NT2/D1 (cell line): Measurements from ENCODE around the gene HAPSTR1.

Source experiments
- DNase-seq: peaks from one replicate; pipeline ENCODE4 v3.0.0-alpha.2; 2011; ENCODE audit warnings: low read depth, low spot score
- H3K27me3 ChIP-seq: 2 replicates; pipeline ENCODE4 v1.6.0; 2011; ENCODE audit warnings: mild to moderate bottlenecking; ENCODE audit not compliant: insufficient read length, insufficient read depth
- H3K36me3 ChIP-seq: 2 replicates; pipeline ENCODE4 v1.6.1; 2011; ENCODE audit warnings: mild to moderate bottlenecking, low read length, mixed read lengths; ENCODE audit not compliant: insufficient read depth, insufficient read length
- H3K4me1 ChIP-seq: 2 replicates; pipeline ENCODE4 v1.5.1; 2011; ENCODE audit not compliant: insufficient read depth, insufficient read length
- H3K4me3 ChIP-seq: 2 replicates; pipeline ENCODE4 v1.5.1; 2011; ENCODE audit warnings: low read depth; ENCODE audit not compliant: insufficient read length
- H3K9ac ChIP-seq: 2 replicates; pipeline ENCODE4 v1.6.0; 2011; ENCODE audit warnings: low read depth; ENCODE audit not compliant: insufficient read length
- H3K9me3 ChIP-seq: 2 replicates; pipeline ENCODE4 v1.5.1; 2011; ENCODE audit warnings: mild to moderate bottlenecking, low read length; ENCODE audit not compliant: insufficient read depth
- SUZ12 ChIP-seq: IDR thresholded peaks from 2 replicates; pipeline ENCODE4 v1.6.1; 2011; ENCODE audit not compliant: insufficient read length, insufficient read depth; ENCODE audit errors: extremely low read depth
- YY1 ChIP-seq: IDR thresholded peaks from 2 replicates; pipeline ENCODE4 v1.6.1; 2011; ENCODE audit not compliant: insufficient read length, insufficient read depth
- ZNF274 ChIP-seq: IDR thresholded peaks from 2 replicates; pipeline ENCODE4 v1.6.1; 2011; ENCODE audit warnings: mild to moderate bottlenecking, low read depth, low read length

HAPSTR1 gene

DNA sequence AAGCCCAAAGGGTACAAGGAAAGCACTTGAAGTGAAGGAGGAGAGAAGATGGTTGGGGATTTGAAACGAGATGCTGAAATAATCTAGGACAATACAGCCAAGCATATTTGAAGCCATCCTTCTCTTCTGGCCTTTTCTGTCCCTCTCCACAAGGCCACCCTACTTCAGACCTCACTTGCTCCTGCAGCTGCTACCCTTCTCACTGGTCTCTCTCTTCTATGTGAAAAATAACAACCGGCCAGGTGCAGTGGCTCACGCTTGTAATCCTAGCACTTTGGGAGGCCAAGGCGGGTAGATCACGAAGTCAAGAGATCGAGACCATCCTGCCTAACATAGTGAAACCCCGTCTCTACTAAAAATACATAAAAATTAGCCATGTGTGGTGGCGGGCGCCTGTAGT, 33.2 kb upstream of the HAPSTR1 start:
- Histone ChIP-seq H3K4me1 (no peaks in the 10 kb centered on the region), H3K9ac (no peak overlapping the region), H3K36me3 (no peaks in the 10 kb centered on the region), H3K27me3 (no peaks in the 10 kb centered on the region), H3K4me3 (no peak overlapping the region), H3K9me3 (no peaks in the 10 kb centered on the region)
- TF ChIP-seq ZNF274 (no peak), SUZ12 (no peak), YY1 (no peak)
- DNase-seq: no peak

DNA sequence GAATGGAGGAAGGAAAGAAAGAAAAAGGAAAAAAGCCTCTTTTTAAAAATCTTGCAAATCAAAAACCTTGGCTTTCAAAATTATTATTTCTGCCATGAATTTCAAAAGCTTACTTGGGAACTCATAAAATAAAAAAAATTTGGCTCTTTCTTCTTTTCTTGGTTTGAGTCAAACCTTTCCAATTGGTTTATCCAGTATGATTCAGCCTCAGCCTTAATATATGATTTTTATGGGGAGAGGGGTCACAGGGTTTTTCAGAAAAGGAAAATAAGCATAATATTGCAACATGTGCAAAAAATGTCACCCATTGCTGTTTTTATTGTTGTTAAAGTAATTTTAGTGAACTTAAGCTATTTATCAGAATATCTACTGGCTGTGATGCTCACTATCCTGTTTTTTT, 31.2 kb upstream of the HAPSTR1 start:
- Histone ChIP-seq H3K4me3 (no peak overlapping the region), H3K36me3 (no peaks in the 10 kb centered on the region), H3K9me3 (no peaks in the 10 kb centered on the region), H3K27me3 (no peaks in the 10 kb centered on the region), H3K9ac (no peak overlapping the region), H3K4me1 (no peaks in the 10 kb centered on the region)
- DNase-seq: no peak
- TF ChIP-seq YY1 (no peak), ZNF274 (no peak), SUZ12 (no peak)

DNA sequence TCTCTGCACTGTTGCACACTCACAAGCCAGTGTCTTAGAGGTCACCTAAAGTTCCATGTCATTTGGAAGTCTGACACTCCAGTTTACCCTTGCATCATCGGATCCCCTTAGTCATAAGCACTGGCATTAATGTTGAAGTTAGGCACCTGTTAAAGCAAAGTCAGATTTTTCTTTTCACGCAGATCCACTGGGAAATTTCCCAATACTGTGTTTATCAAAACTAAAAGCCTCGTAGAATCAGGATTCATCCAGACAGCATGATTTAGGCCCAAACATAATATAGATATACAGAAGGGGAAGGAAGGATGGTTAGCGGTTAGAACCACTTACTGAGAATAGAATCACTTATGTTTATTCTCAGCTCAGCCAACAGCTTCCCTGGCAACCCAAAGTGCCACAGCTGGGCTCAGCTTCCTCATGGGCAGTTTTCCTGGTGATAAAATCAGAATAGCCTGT, 30.1 kb upstream of the HAPSTR1 start:
- TF ChIP-seq SUZ12: no peak
- no peak for TF ChIP-seq YY1
- no peak for TF ChIP-seq ZNF274
- no peak overlapping the region for H3K9ac ChIP-seq
- H3K4me1 ChIP-seq: no peaks in the 10 kb centered on the region
- H3K4me3 ChIP-seq: no peak overlapping the region
- no peaks in the 10 kb centered on the region for H3K9me3 ChIP-seq
- H3K27me3 ChIP-seq: no peaks in the 10 kb centered on the region
- no peak for DNase-seq
- H3K36me3 ChIP-seq: no peaks in the 10 kb centered on the region

DNA sequence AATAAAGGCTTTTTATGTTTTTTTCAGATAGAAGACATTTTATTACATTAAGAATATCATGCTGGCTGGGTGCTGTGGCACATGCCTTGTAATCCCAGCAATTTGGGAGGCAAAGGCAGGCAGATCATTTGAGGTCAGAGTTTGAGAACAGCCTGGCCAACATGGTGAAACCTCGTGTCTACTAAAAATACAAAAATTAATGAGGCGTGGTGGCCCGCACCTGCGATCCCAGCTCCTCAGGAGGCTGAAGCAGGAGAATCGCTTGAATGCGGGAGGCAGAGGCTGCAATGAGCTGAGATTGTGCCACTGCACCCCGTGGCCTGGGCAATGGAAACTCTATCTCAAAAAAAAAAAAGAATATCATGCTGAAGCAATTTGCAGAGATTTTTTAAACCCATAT, 29.1 kb upstream of the HAPSTR1 start:
- Histone ChIP-seq H3K4me1 (no peaks in the 10 kb centered on the region), H3K27me3 (no peaks in the 10 kb centered on the region), H3K9ac (no peak overlapping the region), H3K36me3 (no peaks in the 10 kb centered on the region), H3K4me3 (no peak overlapping the region), H3K9me3 (no peaks in the 10 kb centered on the region)
- no peak for TF ChIP-seq ZNF274
- TF ChIP-seq YY1: no peak
- TF ChIP-seq SUZ12: no peak
- DNase-seq: no peak

DNA sequence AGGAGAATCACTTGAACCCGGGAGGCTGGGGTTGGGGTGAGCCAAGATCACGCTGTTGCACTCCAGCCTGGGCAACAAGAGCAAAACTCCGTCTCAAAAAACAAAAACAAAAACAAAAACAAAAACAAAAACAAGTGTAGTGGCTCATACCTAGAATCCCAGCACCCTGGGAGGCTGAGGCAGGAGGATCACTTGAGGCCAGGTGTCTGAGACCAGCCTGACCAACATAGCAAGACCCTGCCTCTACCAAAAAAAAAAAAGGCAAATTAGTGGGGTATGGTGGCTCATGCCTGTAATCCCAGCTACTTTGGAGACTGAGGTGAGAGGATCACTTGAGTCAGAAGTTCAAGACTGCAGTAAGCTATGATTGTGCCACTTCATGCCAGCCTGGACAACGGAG, 26.4 kb upstream of the HAPSTR1 start:
- TF ChIP-seq YY1: no peak
- no peak for TF ChIP-seq SUZ12
- no peak for TF ChIP-seq ZNF274
- Histone ChIP-seq H3K27me3 (no peaks in the 10 kb centered on the region), H3K36me3 (no peaks in the 10 kb centered on the region), H3K4me3 (no peak overlapping the region), H3K4me1 (no peaks in the 10 kb centered on the region), H3K9ac (no peak overlapping the region), H3K9me3 (no peaks in the 10 kb centered on the region)
- no peak for DNase-seq

DNA sequence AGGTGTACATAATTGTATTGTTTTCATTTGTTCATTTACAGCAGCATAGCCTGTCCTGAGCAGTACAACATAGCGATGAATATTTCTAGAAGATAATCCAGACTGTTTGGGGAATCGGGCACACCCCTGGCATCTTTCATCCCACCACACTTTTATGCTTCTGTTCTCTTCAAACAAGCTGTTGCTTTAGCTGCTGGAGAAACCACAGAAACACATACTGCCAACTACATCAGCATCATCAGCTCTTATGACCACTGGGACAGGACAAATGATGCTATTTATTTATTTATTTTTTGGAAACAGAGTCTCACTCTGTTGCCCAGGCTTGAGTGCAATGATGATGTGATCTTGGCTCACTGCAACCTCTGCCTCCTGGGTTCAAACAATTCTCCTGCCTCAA, 22.6 kb upstream of the HAPSTR1 start:
- no peak for DNase-seq
- no peak overlapping the region for H3K9ac ChIP-seq

DNA sequence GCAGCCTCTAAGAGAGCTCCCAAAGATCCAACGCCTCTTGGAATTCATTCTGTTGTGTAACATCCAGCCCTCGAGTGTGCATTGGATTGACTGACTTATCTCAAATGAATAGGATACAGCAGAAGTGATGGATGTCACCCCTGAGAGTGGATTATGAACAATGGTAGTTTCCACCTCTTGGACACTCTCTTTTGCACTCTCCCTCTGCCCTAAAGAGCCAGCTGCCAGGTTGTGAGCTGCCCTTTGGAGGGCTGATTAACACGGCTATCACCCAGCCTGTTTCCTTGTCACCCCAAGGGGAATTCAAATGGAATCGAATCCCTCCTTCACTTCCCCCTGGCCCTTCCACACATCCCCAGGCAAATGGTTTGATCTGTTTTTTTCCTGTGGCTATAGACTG, 21.2 kb upstream of the HAPSTR1 start:
- peaks cover 2% of the 10 kb centered on the region for H3K4me1 ChIP-seq
- no peak for TF ChIP-seq ZNF274
- TF ChIP-seq YY1: no peak
- TF ChIP-seq SUZ12: no peak

More for the DNA sequence above, 22.6 kb upstream of the HAPSTR1 start:
- Histone ChIP-seq H3K4me3 (no peak overlapping the region), H3K27me3 (no peaks in the 10 kb centered on the region), H3K9me3 (no peaks in the 10 kb centered on the region), H3K4me1 (peaks cover 2% of the 10 kb centered on the region), H3K36me3 (no peaks in the 10 kb centered on the region)
- TF ChIP-seq YY1: no peak
- no peak for TF ChIP-seq SUZ12
- TF ChIP-seq ZNF274: no peak

DNA sequence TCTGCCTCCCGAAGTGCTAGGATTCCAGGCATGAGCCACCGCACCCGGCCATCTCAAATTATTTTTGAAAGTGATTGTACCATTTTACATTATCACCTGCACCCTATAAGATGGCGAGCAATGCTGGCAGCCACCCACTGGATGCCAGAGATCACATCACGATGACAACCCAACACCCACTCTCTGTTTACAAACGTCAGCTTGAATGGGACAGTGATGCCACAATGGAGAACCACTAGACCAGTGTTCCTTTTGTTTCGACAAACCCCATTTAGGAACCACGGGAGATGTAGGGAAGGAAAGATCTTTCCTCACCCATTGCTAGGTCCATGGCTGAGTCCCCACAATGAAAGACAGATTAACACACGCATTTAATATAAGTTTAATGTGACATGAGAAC, 20.1 kb upstream of the HAPSTR1 start:
- no peak for DNase-seq
- Histone ChIP-seq H3K4me3 (no peak overlapping the region), H3K9ac (no peak overlapping the region), H3K36me3 (no peaks in the 10 kb centered on the region), H3K9me3 (no peaks in the 10 kb centered on the region), H3K4me1 (peaks cover 2% of the 10 kb centered on the region), H3K27me3 (no peaks in the 10 kb centered on the region)
- TF ChIP-seq YY1 (no peak), ZNF274 (no peak), SUZ12 (no peak)

More for the DNA sequence above, 21.2 kb upstream of the HAPSTR1 start:
- H3K27me3 ChIP-seq: no peaks in the 10 kb centered on the region
- H3K9ac ChIP-seq: no peak overlapping the region
- H3K36me3 ChIP-seq: no peaks in the 10 kb centered on the region
- H3K4me3 ChIP-seq: no peak overlapping the region
- no peaks in the 10 kb centered on the region for H3K9me3 ChIP-seq
- DNase-seq: no peak
